Testis (tissue), 3 donors: ENCODE results near the gene ANKRD13D. TPM values are rescaled to one million over a fixed set of nuclear protein-coding genes. Genes with fewer than 3 reads are reported as not detected.

Experiments used
- DNase-seq: peaks from one replicate; pipeline ENCODE4 v3.0.0-alpha.2; 2019
- H3K27ac ChIP-seq, 2 donors: fragments of 200-600 bp; sonication (generic); one replicate each; pipeline ENCODE4 v1.5.1; 2019
- H3K27me3 ChIP-seq: fragments of 200-600 bp; sonication (generic); one replicate; pipeline ENCODE4 v1.5.1; 2019
- H3K36me3 ChIP-seq: fragments of 200-600 bp; sonication (generic); one replicate; pipeline ENCODE4 v1.5.1; 2017; ENCODE audit warnings: low read depth; ENCODE audit errors: missing control alignments
- H3K4me1 ChIP-seq: fragments of 200-600 bp; sonication (generic); one replicate; pipeline ENCODE4 v1.5.1; 2019
- H3K4me3 ChIP-seq, 2 donors: fragments of 200-600 bp; sonication (generic); one replicate each; pipeline ENCODE4 v1.5.1; 2017 to 2019
- H3K9me3 ChIP-seq: fragments of 200-600 bp; sonication (generic); one replicate; pipeline ENCODE4 v1.5.1; 2017
- CTCF ChIP-seq, 3 experiments: fragments of 450-650 bp in 2 of 3; fragments of 200-600 bp in 1 of 3; sonication (generic) in 1 of 3; IDR thresholded peaks; one replicate each; pipeline ENCODE4 v1.5.1; 2016 to 2019; ENCODE audit warnings: antibody characterized with exemption in 3 of 3, mild to moderate bottlenecking in 2 of 3, moderate library complexity in 1 of 3
- POLR2A ChIP-seq: fragments of 450-650 bp; IDR thresholded peaks from one replicate; pipeline ENCODE4 v1.6.1; 2017; ENCODE audit warnings: antibody characterized with exemption, mild to moderate bottlenecking, moderate library complexity
- WGBS, 2 donors: methylation state at CpG; one replicate each; pipeline ENCODE4 v1.1.5; 2018; 5-methylcytosine and 5-hydroxymethylcytosine counted together
- intact Hi-C: fragments of 100-400 bp; cut with DNase I; formaldehyde crosslinking; loops from one replicate; pipeline ENCODE4 v1.15.1; 2023; ENCODE audit warnings: low total_unique reads
- polyA plus RNA-seq: library from polyadenylated mRNA; stranded (reverse); fragments of 350-450 nt; fragmentation: Illumina TruSeq; extraction: RNeasy Lipid Tissue Mini Kit (QIAGEN cat#74804); gene quantifications from one replicate; pipeline ENCODE4 v1.2.3, GENCODE V29; 2014; ENCODE audit warnings: low read depth, low replicate concordance; ENCODE audit not compliant: insufficient read depth
- total RNA-seq, 2 donors: library from RNA; depleted of rRNA; stranded (reverse); fragments of >200 nt; gene quantifications; one replicate each; pipeline ENCODE4 v1.2.3, GENCODE V29; 2016

Gene ANKRD13D
- total and polyA plus RNA-seq, 3 donors from 2014 or later: 32.8 to 73.3 (median 66.2) TPM

- Histone ChIP-seq H3K27me3 (no peaks in the 10 kb centered on the region), H3K4me1 (peaks cover 53% of the 10 kb centered on the region), H3K9me3 (no peaks in the 10 kb centered on the region), H3K36me3 (no peaks in the 10 kb centered on the region), H3K27ac (peak overlapping the region; percentile 79 to 80), H3K4me3 (no peak overlapping the region)
- TF ChIP-seq CTCF (IDR thresholded peaks at IDR 0.05) (peak; percentile 73 to 96 (median 80)), POLR2A (no peak)
- WGBS, 2 donors: 8 to 24% methylated on average over 9 to 54 of the region's 54 CpGs
- intact Hi-C loops: loop anchor here (2.0 kb wide), 1 partner anchor 51 kb away; no protein-coding TSS in a partner anchor
- DNase-seq: peak; percentile 80
These were observed 23.3 kb upstream of the ANKRD13D start for GRCh38 chr11:67265633-67266448.

DNA sequence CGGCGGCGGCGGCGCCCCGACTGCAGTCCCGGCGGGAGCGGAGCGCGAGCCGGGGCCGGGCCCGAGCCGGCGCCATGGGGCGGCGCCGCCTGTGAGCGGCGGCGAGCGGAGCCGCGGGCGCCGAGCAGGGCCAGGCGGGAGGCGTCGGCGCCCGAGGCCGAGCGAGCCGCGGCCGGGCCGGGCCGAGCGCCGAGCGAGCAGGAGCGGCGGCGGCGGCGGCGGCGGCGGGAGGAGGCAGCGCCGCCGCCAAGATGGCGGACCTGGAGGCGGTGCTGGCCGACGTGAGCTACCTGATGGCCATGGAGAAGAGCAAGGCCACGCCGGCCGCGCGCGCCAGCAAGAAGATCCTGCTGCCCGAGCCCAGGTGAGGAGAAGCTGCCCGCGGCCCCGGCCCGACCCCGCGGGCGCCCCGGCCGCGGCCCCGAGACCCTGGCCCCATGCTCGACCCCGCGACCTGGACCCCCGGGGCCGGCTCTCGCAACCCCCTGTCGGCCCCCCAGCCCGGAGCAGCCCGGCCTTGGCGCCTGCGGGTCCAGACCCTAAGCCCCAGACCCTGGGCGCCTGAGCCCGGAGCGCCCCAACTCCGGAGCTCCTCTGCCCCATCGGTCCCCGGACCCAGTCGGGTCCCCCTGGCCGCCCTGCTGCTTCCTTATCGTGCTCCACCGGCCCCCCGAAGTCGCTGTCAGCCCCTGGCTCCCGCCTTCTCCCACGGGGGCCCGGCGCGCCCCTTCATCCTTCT is 22.5 kb upstream of the ANKRD13D start, which contains the start of gene GRK2:
Gene GRK2, plus strand, starts transcription at position 25 of the 739 bp plus-strand sequence. Its CDS starts 227 bp downstream, at position 252.
- no peak for TF ChIP-seq CTCF (IDR thresholded peaks at IDR 0.05)
- no peak for TF ChIP-seq POLR2A
- intact Hi-C loops: no loop called here
- 1 to 2% methylated on average over 10 to 84 of the region's 103 CpGs for WGBS, 2 donors
- H3K27me3 ChIP-seq: no peaks in the 10 kb centered on the region
- no peaks in the 10 kb centered on the region for H3K9me3 ChIP-seq
- peaks cover 53% of the 10 kb centered on the region for H3K4me1 ChIP-seq
- H3K36me3 ChIP-seq: no peaks in the 10 kb centered on the region
- H3K4me3 ChIP-seq: peak within 1 kb of the TSS; percentile 79 to 81
- no peak for DNase-seq
- H3K27ac ChIP-seq: peak within 1 kb of the TSS; percentile 80 to 88

DNA sequence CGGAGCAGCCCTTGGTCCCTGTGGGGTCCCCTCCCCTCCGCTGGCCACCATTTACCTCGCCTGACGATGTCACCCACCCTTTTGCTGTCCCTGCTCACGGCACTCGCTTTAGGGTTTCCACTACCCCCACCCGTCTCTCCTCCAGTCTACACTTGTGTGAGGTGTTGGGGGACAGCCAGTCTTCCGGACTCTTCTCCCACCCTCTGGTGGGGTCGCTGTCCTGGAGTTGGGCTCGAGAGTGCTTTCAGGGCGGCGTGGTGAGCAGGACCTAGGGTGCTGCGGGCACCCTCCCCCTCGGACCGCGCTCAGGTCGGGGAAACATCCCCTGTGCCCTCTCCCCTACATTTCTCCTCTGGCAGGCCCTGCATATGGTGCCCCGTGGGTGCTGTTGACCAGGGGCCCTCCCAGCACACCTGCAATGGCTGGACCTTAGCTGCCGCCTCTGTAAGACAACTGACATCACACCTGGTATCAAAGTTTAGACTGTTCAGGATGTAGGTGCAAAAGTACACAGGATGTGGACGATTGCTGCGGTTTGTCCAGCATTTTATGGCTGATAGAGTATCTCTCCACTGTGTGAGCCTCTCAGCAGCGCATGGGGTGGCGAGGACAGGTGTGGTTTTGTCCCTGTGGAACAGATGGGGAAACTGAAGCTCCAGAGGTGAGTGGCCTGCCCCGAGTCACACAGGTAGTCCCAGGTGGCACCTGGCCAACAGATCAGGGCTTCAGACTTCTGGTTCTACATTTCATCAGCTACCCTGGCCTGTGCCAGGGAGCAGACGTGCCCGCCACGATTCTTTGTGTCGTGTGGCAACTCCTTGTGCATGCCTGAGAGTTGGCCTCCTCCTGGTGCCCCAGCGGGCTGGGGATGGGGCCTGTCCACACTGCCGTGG is 21.7 kb upstream of the ANKRD13D start:
- TF ChIP-seq POLR2A: no peak
- TF ChIP-seq CTCF (IDR thresholded peaks at IDR 0.05): no peak

DNA sequence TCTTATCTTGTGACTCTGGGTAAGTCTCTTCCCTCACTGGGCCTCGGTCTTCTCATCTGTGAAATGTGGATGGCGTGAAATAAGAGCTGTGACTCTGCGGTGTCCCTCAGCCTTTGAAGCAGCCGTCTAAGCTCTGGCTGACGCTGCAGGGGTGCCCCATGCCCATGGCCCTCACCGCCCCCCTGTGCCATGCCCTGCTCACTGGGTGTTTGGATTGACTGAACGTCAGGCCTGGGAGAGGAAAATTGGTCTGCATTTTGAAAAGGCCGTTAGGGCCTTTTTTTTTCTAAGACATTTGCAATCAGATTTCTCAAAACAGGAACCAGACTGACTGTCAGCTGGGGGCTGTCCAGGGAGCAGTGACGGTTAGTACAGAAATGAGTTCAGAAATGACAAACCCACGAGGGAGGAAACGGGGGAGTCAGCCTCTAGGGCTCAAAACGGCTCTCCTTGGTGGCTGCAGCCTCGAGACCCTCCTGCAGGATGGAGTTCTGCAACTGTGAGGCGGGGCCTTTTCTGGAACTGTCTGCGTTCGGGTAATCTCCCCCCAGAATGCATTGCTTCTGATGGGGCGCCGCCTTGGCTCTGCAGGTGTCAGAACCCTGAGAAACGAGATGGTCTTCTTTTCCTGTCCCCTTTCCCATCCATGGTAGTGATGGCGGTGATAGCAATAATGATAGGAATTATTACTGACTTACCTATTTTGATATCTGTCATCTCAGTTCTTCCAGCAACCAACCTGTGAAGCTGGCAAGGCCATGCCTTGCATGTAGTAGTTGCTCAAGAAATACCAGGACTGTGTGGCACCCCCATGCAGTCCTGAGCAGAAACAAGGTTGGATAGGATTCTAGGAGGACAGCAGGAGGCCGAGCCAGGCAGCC is 20.8 kb upstream of the ANKRD13D start:
- H3K9me3 ChIP-seq: no peaks in the 10 kb centered on the region
- peak overlapping the region; percentile 80 to 88 for H3K27ac ChIP-seq
- TF ChIP-seq CTCF (IDR thresholded peaks at IDR 0.05) (no peak), POLR2A (no peak)
- 72% methylated on average over 17 to 21 of the region's 21 CpGs for WGBS, 2 donors
- H3K4me3 ChIP-seq: peak overlapping the region in 1 of 2 donors; percentile 79
- H3K36me3 ChIP-seq: no peaks in the 10 kb centered on the region
- intact Hi-C loops: no loop called here
- no peaks in the 10 kb centered on the region for H3K27me3 ChIP-seq
- no peak for DNase-seq
- H3K4me1 ChIP-seq: peaks cover 68% of the 10 kb centered on the region

More for the DNA sequence above, 21.7 kb upstream of the ANKRD13D start:
- Histone ChIP-seq H3K4me1 (peaks cover 60% of the 10 kb centered on the region), H3K9me3 (no peaks in the 10 kb centered on the region), H3K36me3 (no peaks in the 10 kb centered on the region), H3K27me3 (no peaks in the 10 kb centered on the region), H3K27ac (peak overlapping the region; percentile 80 to 88), H3K4me3 (peak overlapping the region; percentile 79 to 81)
- 21 to 24% methylated on average over 19 to 30 of the region's 30 CpGs for WGBS, 2 donors
- DNase-seq: no peak
- intact Hi-C loops: no loop called here
